ENCODE measurements around the gene DMXL2. TPM values are rescaled to one million over a fixed set of nuclear protein-coding genes. Genes with fewer than 3 reads are reported as not detected.

DMXL2 gene
- total and polyA plus RNA-seq, 2 donors from 2014 or later = 14.6 to 29.0 TPM

- Histone ChIP-seq H3K4me1 (ENCODE audit: control insufficient read depth in 2 of 3, insufficient read depth in 2 of 3, low read depth in 1 of 3, low read length in 3 of 3) (peaks cover 0 to 4% (median 0%) of the 10 kb centered on the region in 3 donors), H3K4me3 (ENCODE audit: low read length in 3 of 3) (peak overlapping the region; percentile 70 to 91 (median 90)), H3K27ac (ENCODE audit: low read depth in 2 of 2, low read length in 2 of 2) (peak overlapping the region; percentile 3 to 88), H3K9me3 (ENCODE audit: control insufficient read depth in 2 of 3, insufficient read depth in 1 of 3, low read length in 3 of 3) (no peaks in the 10 kb centered on the region), H3K9ac (ENCODE audit: low read length in 3 of 3) (peak overlapping the region in 2 of 3 donors; percentile 42 to 77), H3K36me3 (ENCODE audit: control insufficient read depth in 2 of 3, insufficient read depth in 3 of 3, low read length in 3 of 3) (no peaks in the 10 kb centered on the region), H3K27me3 (ENCODE audit: control insufficient read depth, insufficient read depth, low read length) (no peaks in the 10 kb centered on the region)
- FAIRE-seq = no peak
- TF ChIP-seq CTCF (IDR thresholded peaks at IDR 0.05; ENCODE audit: borderline replicate concordance, extremely low read depth, insufficient read depth) = no peak
- DNase-seq = no peak
- intact Hi-C loops (cut with DNase I) = no loop called here
These were observed 891 bp upstream of the DMXL2 start for GRCh38 chr15:51623386-51623938.

GRCh38 chr15:51621936-51622603, 501 bp downstream of the DMXL2 start:
- intact Hi-C loops (cut with DNase I) = no loop called here

GRCh38 chr15:51621155-51621765, 1.3 kb downstream of the DMXL2 start:
- Histone ChIP-seq H3K27me3 (ENCODE audit: control insufficient read depth, insufficient read depth, low read length) (no peaks in the 10 kb centered on the region), H3K36me3 (ENCODE audit: control insufficient read depth in 2 of 3, insufficient read depth in 3 of 3, low read length in 3 of 3) (no peaks in the 10 kb centered on the region), H3K9ac (ENCODE audit: low read length in 3 of 3) (peak overlapping the region in 2 of 3 donors; percentile 62 to 77), H3K4me1 (ENCODE audit: control insufficient read depth in 2 of 3, insufficient read depth in 2 of 3, low read depth in 1 of 3, low read length in 3 of 3) (peaks cover 0 to 6% (median 0%) of the 10 kb centered on the region in 3 donors), H3K27ac (ENCODE audit: low read depth in 2 of 2, low read length in 2 of 2) (peak overlapping the region in 1 of 2 donors; percentile 16), H3K9me3 (ENCODE audit: control insufficient read depth in 2 of 3, insufficient read depth in 1 of 3, low read length in 3 of 3) (no peaks in the 10 kb centered on the region), H3K4me3 (ENCODE audit: low read length in 3 of 3) (peak overlapping the region; percentile 80 to 91 (median 90))
- no peak for TF ChIP-seq CTCF (IDR thresholded peaks at IDR 0.05; ENCODE audit: borderline replicate concordance, extremely low read depth, insufficient read depth)
- intact Hi-C loops (cut with DNase I) = no loop called here
- no peak for FAIRE-seq
- peak in 1 of 5 donors; percentile 25 for DNase-seq

More at GRCh38 chr15:51621936-51622603, 501 bp downstream of the DMXL2 start:
- peak overlapping the region; percentile 62 to 86 (median 77) for H3K9ac ChIP-seq (ENCODE audit: low read length in 3 of 3)
- H3K27me3 ChIP-seq (ENCODE audit: control insufficient read depth, insufficient read depth, low read length) = no peaks in the 10 kb centered on the region
- peak overlapping the region; percentile 79 to 88 for H3K27ac ChIP-seq (ENCODE audit: low read depth in 2 of 2, low read length in 2 of 2)
- peaks cover 0 to 6% (median 0%) of the 10 kb centered on the region in 3 donors for H3K4me1 ChIP-seq (ENCODE audit: control insufficient read depth in 2 of 3, insufficient read depth in 2 of 3, low read depth in 1 of 3, low read length in 3 of 3)
- TF ChIP-seq CTCF (IDR thresholded peaks at IDR 0.05; ENCODE audit: borderline replicate concordance, extremely low read depth, insufficient read depth) = no peak
- H3K9me3 ChIP-seq (ENCODE audit: control insufficient read depth in 2 of 3, insufficient read depth in 1 of 3, low read length in 3 of 3) = no peaks in the 10 kb centered on the region
- FAIRE-seq (no peak), DNase-seq (peak in 4 of 5 donors; percentile 67 to 81 (median 78))
- no peaks in the 10 kb centered on the region for H3K36me3 ChIP-seq (ENCODE audit: control insufficient read depth in 2 of 3, insufficient read depth in 3 of 3, low read length in 3 of 3)
- peak overlapping the region; percentile 80 to 91 (median 90) for H3K4me3 ChIP-seq (ENCODE audit: low read length in 3 of 3)
